GM19025 (cell line): ENCODE data around the gene FAM114A2.

Experiments
- ATAC-seq: cut with Tn5 transposase; IDR thresholded peaks from one replicate; pipeline ENCODE4 v1.9.1; 2021; ENCODE audit warnings: mild to moderate bottlenecking, low read depth, moderate library complexity; ENCODE audit not compliant: unreplicated experiment

Gene FAM114A2

GRCh38 chr5:153953411-153953810, 85.3 kb downstream of the FAM114A2 start:
- no peak for ATAC-seq

- no peak for ATAC-seq
Observed at GRCh38 chr5:153952893-153953292, 85.8 kb downstream of the FAM114A2 start.

GRCh38 chr5:153952057-153952456, 86.7 kb downstream of the FAM114A2 start:
- no peak for ATAC-seq

GRCh38 chr5:153941265-153941664, 97.4 kb downstream of the FAM114A2 start:
- ATAC-seq: no peak
